HEK293T (cell line): ENCODE measurements around the gene ABI3BP.

Experiments used
- CTCF ChIA-PET: fragments of 350-600 bp; formaldehyde crosslinking; extraction: SDS; loops from one replicate; lab custom pipeline; 2021; ENCODE audit warnings: antibody characterized with exemption, inconsistent platforms; lab: Yijun Ruan, JAX
- POLR2A ChIA-PET: fragments of 350-600 bp; formaldehyde crosslinking; extraction: SDS; loops from one replicate; lab custom pipeline; 2020; ENCODE audit warnings: antibody characterized with exemption, inconsistent platforms; lab: Yijun Ruan, JAX
- DNase-seq: peaks from one replicate; pipeline ENCODE4 v3.0.0; 2012; ENCODE audit warnings: mixed read lengths; ENCODE audit errors: extremely low spot score
- ARNT ChIP-seq: fragments of 450-650 bp; IDR thresholded peaks from 2 replicates; pipeline ENCODE4 v1.6.1; 2017; ENCODE audit warnings: mild to moderate bottlenecking
- BHLHE40 ChIP-seq: fragments of 450-650 bp; IDR thresholded peaks from 2 replicates; pipeline ENCODE4 v1.6.1; 2016; ENCODE audit warnings: mild to moderate bottlenecking, moderate library complexity, borderline replicate concordance
- CTBP1 ChIP-seq: fragments of 450-650 bp; IDR thresholded peaks from 2 replicates; pipeline ENCODE4 v1.6.1; 2016; ENCODE audit warnings: borderline replicate concordance
- ELF4 ChIP-seq: fragments of 450-650 bp; IDR thresholded peaks from 2 replicates; pipeline ENCODE4 v1.6.1; 2017; ENCODE audit warnings: antibody characterized with exemption
- FOXA1 ChIP-seq: fragments of 450-650 bp; IDR thresholded peaks from 2 replicates; pipeline ENCODE4 v1.6.1; 2016; ENCODE audit warnings: mild to moderate bottlenecking
- FOXK2 ChIP-seq: fragments of 450-650 bp; IDR thresholded peaks from 2 replicates; pipeline ENCODE4 v1.6.1; 2016; ENCODE audit warnings: mild to moderate bottlenecking
- FOXM1 ChIP-seq: fragments of 450-650 bp; IDR thresholded peaks from 2 replicates; pipeline ENCODE4 v1.6.1; 2017; ENCODE audit warnings: mild to moderate bottlenecking, borderline replicate concordance
- HDGF ChIP-seq: fragments of 450-650 bp; IDR thresholded peaks from 2 replicates; pipeline ENCODE4 v1.6.1; 2017; ENCODE audit warnings: antibody characterized with exemption, borderline replicate concordance
- L3MBTL2 ChIP-seq: fragments of 450-650 bp; conservative IDR thresholded peaks from 2 replicates; pipeline ENCODE4 v1.6.1; 2016; ENCODE audit warnings: mild to moderate bottlenecking
- LEF1 ChIP-seq: fragments of 450-650 bp; IDR thresholded peaks from 2 replicates; pipeline ENCODE4 v1.6.1; 2017; ENCODE audit warnings: mild to moderate bottlenecking, borderline replicate concordance
- NFRKB ChIP-seq: fragments of 450-650 bp; IDR thresholded peaks from 2 replicates; pipeline ENCODE4 v1.6.1; 2016; ENCODE audit warnings: mild to moderate bottlenecking, moderate library complexity
- SP1 ChIP-seq: fragments of 450-650 bp; IDR thresholded peaks from 2 replicates; pipeline ENCODE4 v1.6.1; 2017
- SUZ12 ChIP-seq: fragments of 450-650 bp; IDR thresholded peaks from 2 replicates; pipeline ENCODE4 v1.6.1; 2016; ENCODE audit warnings: mild to moderate bottlenecking
- TARDBP ChIP-seq: fragments of 450-650 bp; IDR thresholded peaks from 2 replicates; pipeline ENCODE4 v1.6.1; 2016
- ZNF384 ChIP-seq: fragments of 450-650 bp; IDR thresholded peaks from 2 replicates; pipeline ENCODE4 v1.6.1; 2016
- TF ChIP-seq, protein P1 (sequence below): fragments of 450-650 bp; IDR thresholded peaks from 2 replicates; pipeline ENCODE4 v1.6.1; 2016

ABI3BP gene

DNA sequence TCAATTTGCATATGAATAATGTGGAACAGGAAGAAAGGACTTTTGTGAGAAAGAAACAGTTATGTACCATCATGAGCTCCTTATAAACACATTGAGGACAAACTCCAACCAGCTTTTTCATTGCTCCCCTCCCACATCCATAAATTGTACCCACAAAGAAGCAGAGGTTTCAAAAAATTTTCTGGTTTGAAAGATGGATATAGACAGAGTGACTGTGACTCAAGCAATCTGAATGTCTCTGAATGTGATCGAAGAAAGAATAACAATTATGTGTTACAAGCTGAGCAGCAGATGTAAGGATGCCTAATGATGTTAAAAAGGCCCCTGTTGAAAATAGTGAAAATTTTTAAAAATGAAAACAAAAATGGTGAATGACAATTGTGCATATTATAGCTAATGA is 156.6 kb downstream of the ABI3BP start:
- no peak for TF ChIP-seq HDGF
- ChIA-PET CTCF (no interaction called here), POLR2A (no interaction called here)
- DNase-seq: no peak

DNA sequence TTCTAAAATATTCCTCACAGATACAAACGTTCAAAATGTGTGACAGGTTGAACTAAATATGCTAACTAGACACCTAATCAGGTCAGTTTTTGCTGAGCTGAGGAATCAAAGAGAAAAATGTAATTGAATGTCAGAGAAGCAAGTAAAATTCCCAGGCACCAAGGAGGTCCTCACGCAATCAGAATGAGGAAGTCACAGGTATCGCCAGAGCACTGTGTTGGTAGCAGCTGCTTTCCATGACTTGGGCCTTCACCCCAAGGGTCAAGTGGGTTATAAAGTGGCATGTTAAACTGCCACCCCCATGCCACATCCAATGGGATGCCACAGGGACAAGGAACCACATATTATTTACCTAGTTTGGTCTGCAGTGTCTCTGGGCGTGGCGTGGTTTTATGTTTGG is 158.9 kb downstream of the ABI3BP start:
- CTCF ChIA-PET: interaction anchor here (0.6 kb wide), 1 partner anchor 328 kb away, joined by 3 read pairs; no protein-coding TSS in a partner anchor

DNA sequence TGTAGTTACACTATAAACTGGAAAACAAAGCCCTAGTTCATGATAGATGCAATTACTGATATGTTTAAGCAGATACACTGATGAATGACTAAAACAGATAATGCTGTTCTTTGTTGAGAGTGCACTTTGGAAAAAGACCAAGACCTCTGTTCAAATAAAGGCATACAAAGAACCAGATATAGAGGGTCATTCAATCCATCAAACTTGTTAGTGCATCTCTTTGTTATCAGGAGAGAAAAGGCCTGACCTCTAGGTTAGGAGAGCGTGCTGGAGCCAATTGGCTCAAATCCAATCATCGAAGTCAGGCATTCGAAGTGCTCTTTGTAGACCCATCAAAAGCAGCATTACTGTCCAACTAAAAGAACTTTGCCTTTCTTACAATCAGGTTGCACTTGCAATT is 159.7 kb downstream of the ABI3BP start:
- no peak for DNase-seq
- POLR2A ChIA-PET: no interaction called here
- TF ChIP-seq HDGF: no peak
- no peak for TF ChIP-seq ELF4
- no peak for TF ChIP-seq ZNF384
- no peak for TF ChIP-seq NFRKB
- no peak for TF ChIP-seq FOXK2
- no peak for TF ChIP-seq SP1
- no peak for TF ChIP-seq CTBP1
- no peak for TF ChIP-seq TARDBP
- TF ChIP-seq FOXM1: no peak
- TF ChIP-seq, protein P1, sequence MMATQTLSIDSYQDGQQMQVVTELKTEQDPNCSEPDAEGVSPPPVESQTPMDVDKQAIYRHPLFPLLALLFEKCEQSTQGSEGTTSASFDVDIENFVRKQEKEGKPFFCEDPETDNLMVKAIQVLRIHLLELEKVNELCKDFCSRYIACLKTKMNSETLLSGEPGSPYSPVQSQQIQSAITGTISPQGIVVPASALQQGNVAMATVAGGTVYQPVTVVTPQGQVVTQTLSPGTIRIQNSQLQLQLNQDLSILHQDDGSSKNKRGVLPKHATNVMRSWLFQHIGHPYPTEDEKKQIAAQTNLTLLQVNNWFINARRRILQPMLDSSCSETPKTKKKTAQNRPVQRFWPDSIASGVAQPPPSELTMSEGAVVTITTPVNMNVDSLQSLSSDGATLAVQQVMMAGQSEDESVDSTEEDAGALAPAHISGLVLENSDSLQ: no peak
- no peak for TF ChIP-seq ARNT
- TF ChIP-seq SUZ12: no peak
- TF ChIP-seq FOXA1: no peak
- no peak for TF ChIP-seq BHLHE40
- no peak for TF ChIP-seq L3MBTL2
- TF ChIP-seq LEF1: no peak
- CTCF ChIA-PET: no interaction called here

More for the DNA sequence above, 158.9 kb downstream of the ABI3BP start:
- POLR2A ChIA-PET: no interaction called here
- TF ChIP-seq ZNF384 (no peak), ARNT (no peak), SUZ12 (no peak), FOXA1 (no peak)
- no peak for DNase-seq

DNA sequence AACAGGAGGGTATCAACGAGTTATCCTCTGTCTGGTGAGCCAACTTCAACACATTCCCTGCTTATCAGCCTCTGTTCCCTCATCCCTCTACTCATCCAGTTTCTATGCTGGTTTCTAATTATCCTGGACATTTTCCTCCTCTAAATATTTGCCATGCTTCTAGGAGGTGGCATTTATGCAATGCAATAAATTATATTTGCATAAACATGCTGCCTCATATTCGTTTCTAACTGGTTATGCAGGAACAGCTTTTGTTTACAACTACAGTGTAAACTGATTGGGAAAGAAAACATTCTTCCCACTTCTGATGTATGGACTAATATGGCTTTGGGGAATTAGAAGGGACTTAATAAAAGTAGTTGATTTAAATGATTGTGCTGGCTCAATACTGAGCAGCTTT is 161.6 kb downstream of the ABI3BP start:
- ChIA-PET CTCF (interaction anchor here (0.6 kb wide), 1 partner anchor 834 kb away, joined by 3 read pairs; no protein-coding TSS in a partner anchor), POLR2A (no interaction called here)
- TF ChIP-seq HDGF (no peak), NFRKB (no peak), LEF1 (no peak), CTBP1 (no peak), ELF4 (no peak), SP1 (no peak), TARDBP (no peak), FOXM1 (no peak), ZNF384 (no peak), L3MBTL2 (no peak)
- TF ChIP-seq, protein P1: no peak
- no peak for DNase-seq

DNA sequence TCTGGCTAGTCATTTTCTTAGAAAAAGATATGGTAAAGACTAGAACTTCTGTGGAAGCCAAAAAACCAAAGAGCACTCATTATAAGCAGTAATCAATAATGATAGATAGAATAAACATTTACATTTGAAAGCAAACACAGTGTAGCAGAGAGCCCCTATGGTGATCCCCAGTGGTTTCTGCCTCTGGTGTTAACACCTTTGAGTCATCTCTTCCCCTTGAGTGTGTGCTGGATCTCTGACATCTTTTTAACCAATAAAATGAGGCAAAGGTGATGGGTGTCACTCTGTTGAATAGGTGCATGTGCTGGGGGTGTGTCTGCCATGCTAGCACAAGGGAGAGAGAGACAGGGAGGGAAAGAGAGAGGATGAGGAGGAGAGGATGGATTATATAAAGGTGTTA is 162.3 kb downstream of the ABI3BP start:
- ChIA-PET CTCF (no interaction called here), POLR2A (no interaction called here)
- TF ChIP-seq ARNT (no peak), TARDBP (no peak), SUZ12 (no peak), HDGF (no peak)
- no peak for DNase-seq

DNA sequence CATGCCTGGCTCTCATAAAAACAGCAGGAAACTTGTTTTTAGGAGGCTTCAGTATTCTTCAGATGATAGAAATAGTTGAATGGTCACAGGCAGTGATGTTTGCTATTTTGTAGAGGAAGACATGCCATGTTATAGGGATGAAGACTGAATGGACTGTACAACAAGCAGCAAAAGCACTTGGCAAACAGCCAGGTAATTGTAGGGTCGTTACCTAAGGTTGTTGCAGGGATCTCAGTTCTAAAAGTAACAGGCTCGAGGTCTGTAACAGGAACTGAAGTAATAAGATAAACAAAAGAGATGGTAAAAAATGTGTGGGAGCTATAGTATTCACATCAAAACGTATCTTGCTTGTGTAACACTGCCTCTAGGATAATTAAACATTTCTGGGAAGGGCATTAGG is 167.6 kb downstream of the ABI3BP start:
- DNase-seq: no peak
- TF ChIP-seq BHLHE40 (no peak), FOXK2 (no peak), L3MBTL2 (no peak), CTBP1 (no peak), SUZ12 (no peak), FOXA1 (no peak), ARNT (no peak), SP1 (no peak), LEF1 (no peak)
- TF ChIP-seq, protein P1: no peak
- CTCF ChIA-PET: no interaction called here
- POLR2A ChIA-PET: no interaction called here

DNA sequence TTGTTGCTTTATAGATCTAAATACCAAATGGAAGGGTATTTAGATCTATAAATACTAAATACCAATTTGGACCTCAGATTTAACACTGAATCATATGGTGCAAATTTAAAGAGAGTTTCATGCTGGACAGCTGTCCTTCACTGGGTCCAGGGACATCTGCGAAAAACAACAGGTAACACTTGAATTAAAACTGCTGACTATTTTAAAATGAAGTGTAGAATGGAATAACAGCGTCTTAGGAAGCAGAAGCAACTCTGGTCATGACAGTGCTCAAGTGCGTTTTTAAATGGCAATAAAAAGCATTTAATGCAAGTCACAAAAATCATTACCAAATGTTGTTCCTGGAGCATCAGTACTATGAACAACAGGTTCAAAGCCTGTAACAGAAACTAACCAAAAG is 177.6 kb downstream of the ABI3BP start:
- DNase-seq: no peak
- ChIA-PET CTCF (no interaction called here), POLR2A (no interaction called here)
- TF ChIP-seq FOXM1: no peak
- no peak for TF ChIP-seq LEF1
- TF ChIP-seq HDGF: no peak
- no peak for TF ChIP-seq BHLHE40
- TF ChIP-seq, protein P1: no peak
- TF ChIP-seq FOXK2: no peak
